ENCODE data around the gene PXDN.

DNA sequence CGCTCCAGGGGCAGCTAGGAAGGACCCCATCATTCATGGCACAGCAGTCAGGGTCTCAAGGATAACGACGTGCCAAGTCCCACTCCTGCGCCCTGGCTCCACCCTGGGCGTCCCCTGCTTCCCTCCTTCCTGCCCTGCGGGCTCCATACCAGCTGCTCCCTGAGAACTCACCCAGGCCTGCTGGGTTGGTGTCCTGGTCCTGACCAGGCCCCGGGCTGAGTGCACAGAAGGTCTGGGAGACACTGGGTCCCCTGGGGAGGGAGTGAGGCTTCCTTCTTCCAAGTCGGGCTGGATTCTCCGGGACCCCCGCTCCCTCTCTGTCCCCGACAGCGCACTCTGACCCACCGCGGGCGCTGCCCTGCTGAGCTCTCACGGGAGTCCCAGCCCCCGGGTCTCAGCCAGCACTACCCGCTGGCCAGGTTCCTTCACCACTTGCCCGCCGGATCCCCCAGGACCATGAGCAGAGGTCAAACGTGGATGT, 160.2 kb downstream of the PXDN start:
- TF ChIP-seq CTCF (conservative IDR thresholded peaks at IDR 0.05) = no peak
- TF ChIP-seq ZFX (IDR thresholded peaks at IDR 0.05) = no peak

All from C4-2B (cell line).